CD4-positive, alpha-beta memory T cell (primary cell): ENCODE results near the gene ACVR1B. TPM values are rescaled to one million over a fixed set of nuclear protein-coding genes. Genes with fewer than 3 reads are reported as not detected.

Experiments used
- CTCF ChIA-PET: fragments of 350-600 bp; sonication (Branson Sonifier 250); formaldehyde crosslinking; loops from one replicate; lab custom pipeline; 2021; ENCODE audit warnings: inconsistent platforms; ENCODE audit not compliant: partially characterized antibody; lab: Charles Lee
- POLR2A ChIA-PET: fragments of 350-600 bp; sonication (Branson Sonifier 250); formaldehyde crosslinking; loops from one replicate; lab custom pipeline; 2021; ENCODE audit not compliant: partially characterized antibody; lab: Charles Lee
- DNase-seq, 5 donors: peaks; one replicate each; pipeline versions ENCODE4 v3.0.0 to v3.0.0-alpha.2; 2020 to 2022; ENCODE audit warnings: mixed read lengths in 1 of 5
- H3K27ac ChIP-seq: one replicate; pipeline ENCODE4 v1.7.0; 2013; ENCODE audit warnings: low read depth, low read length
- H3K27me3 ChIP-seq: 2 replicates; pipeline ENCODE4 v1.7.0; 2013; ENCODE audit warnings: mild to moderate bottlenecking, low read length, moderate library complexity; ENCODE audit not compliant: insufficient read depth
- H3K36me3 ChIP-seq: 2 replicates; pipeline ENCODE4 v1.7.0; 2013; ENCODE audit warnings: mild to moderate bottlenecking, low read length, moderate library complexity; ENCODE audit not compliant: insufficient read depth
- H3K4me1 ChIP-seq: 2 replicates; pipeline ENCODE4 v1.7.0; 2013; ENCODE audit warnings: mild to moderate bottlenecking, low read length, moderate library complexity; ENCODE audit not compliant: insufficient read depth
- H3K4me3 ChIP-seq, 2 donors: one replicate each; pipeline ENCODE4 v1.7.0; 2013; ENCODE audit warnings: low read length in 2 of 2, mild to moderate bottlenecking in 1 of 2
- H3K9me3 ChIP-seq, 2 donors: one replicate each; pipeline ENCODE4 v1.7.0; 2013; ENCODE audit warnings: low read length in 2 of 2, control low read depth in 1 of 2; ENCODE audit not compliant: control insufficient read depth in 1 of 2
- H3K27ac Mint-ChIP-seq, 7 donors: one replicate each; pipeline ENCODE4 v1.8.0; 2020 to 2021; ENCODE audit warnings: mixed read lengths in 7 of 7, mild to moderate bottlenecking in 6 of 7, inconsistent platforms in 3 of 7, moderate library complexity in 3 of 7
- H3K27me3 Mint-ChIP-seq, 2 donors: one replicate each; pipeline ENCODE4 v1.8.0; 2020 to 2021; ENCODE audit warnings: mixed read lengths in 2 of 2
- H3K36me3 Mint-ChIP-seq, 2 donors: one replicate each; pipeline ENCODE4 v1.8.0; 2020 to 2021; ENCODE audit warnings: mixed read lengths in 2 of 2, inconsistent platforms in 1 of 2, mild to moderate bottlenecking in 1 of 2
- H3K4me1 Mint-ChIP-seq, 4 donors: one replicate each; pipeline ENCODE4 v1.8.0; 2020 to 2021; ENCODE audit warnings: mixed read lengths in 4 of 4, mild to moderate bottlenecking in 1 of 4
- H3K4me3 Mint-ChIP-seq, 8 donors: one replicate each; pipeline ENCODE4 v1.8.0; 2020 to 2021; ENCODE audit warnings: mixed read lengths in 8 of 8, mild to moderate bottlenecking in 7 of 8, moderate library complexity in 6 of 8, inconsistent platforms in 3 of 8
- H3K9me3 Mint-ChIP-seq, 8 donors: one replicate each; pipeline ENCODE4 v1.8.0; 2020 to 2021; ENCODE audit warnings: mixed read lengths in 8 of 8, mild to moderate bottlenecking in 5 of 8, inconsistent platforms in 3 of 8, moderate library complexity in 1 of 8
- intact Hi-C: fragments of 100-400 bp; cut with micrococcal nuclease; formaldehyde crosslinking; loops from one replicate; pipeline ENCODE4 v1.15.1; 2023
- polyA plus RNA-seq, 2 donors: library from polyadenylated mRNA; unstranded; fragments of 300-500 nt; fragmentation: Illumina TruSeq; gene quantifications; one replicate each; pipeline ENCODE4 v1.2.3, GENCODE V29; 2021
- total RNA-seq, 2 experiments: library from RNA; stranded (reverse); gene quantifications; one replicate each; pipeline ENCODE4 v1.2.3, GENCODE V29; 2021

Gene ACVR1B
- total and polyA plus RNA-seq, 4 experiments from 2014 or later, result 0.42 to 12.6 (median 6.7) TPM

DNA sequence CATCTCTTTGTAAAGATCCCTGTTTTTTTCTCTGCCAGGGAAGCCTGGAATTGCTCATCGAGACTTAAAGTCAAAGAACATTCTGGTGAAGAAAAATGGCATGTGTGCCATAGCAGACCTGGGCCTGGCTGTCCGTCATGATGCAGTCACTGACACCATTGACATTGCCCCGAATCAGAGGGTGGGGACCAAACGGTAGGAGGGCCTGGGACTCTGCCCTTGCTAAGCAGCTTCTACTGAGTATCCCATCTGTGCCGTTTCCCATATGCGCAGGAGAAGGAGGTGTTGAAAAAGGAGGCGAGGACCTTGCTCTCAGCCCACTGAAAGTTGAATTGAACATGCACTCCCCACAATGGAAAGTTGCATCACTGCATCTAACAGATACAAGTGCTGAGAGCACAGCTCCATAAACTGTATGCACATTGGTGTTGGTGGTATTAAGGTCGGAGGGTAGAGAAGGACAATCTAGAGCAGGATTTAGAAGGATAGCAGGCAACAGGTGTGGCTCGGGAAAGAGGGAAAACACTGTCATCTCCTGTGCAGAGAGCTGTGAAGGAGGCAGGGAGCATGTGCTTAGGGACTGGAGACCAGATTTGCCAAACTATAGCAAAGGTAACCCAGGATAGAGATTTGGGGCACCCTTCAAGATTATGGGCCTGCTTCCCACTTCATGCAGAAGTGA lies 33.8 kb downstream of the ACVR1B start:
- intact Hi-C loops, result no loop called here
- no peak overlapping the region for H3K4me3 Mint-ChIP-seq
- no peak for DNase-seq
- no peaks in the 10 kb centered on the region for H3K27me3 Mint-ChIP-seq
- H3K36me3 Mint-ChIP-seq, result peaks cover 27 to 44% of the 10 kb centered on the region in 2 donors
- peaks cover 6 to 8% (median 7%) of the 10 kb centered on the region in 4 donors for H3K4me1 Mint-ChIP-seq
- Histone ChIP-seq H3K9me3 (no peaks in the 10 kb centered on the region), H3K4me1 (peaks cover 5% of the 10 kb centered on the region), H3K4me3 (no peak overlapping the region), H3K36me3 (peaks cover 15% of the 10 kb centered on the region), H3K27ac (no peak overlapping the region), H3K27me3 (no peaks in the 10 kb centered on the region)
- CTCF ChIA-PET, result interaction anchor here (0.7 to 34.6 kb wide), 6 partner anchors 8 to 63 kb away, joined by 3 to 1048 read pairs (median 9); no protein-coding TSS in a partner anchor
- no peaks in the 10 kb centered on the region for H3K9me3 Mint-ChIP-seq
- POLR2A ChIA-PET, result no interaction called here
- H3K27ac Mint-ChIP-seq, result peak overlapping the region in 1 of 7 donors; percentile 10

DNA sequence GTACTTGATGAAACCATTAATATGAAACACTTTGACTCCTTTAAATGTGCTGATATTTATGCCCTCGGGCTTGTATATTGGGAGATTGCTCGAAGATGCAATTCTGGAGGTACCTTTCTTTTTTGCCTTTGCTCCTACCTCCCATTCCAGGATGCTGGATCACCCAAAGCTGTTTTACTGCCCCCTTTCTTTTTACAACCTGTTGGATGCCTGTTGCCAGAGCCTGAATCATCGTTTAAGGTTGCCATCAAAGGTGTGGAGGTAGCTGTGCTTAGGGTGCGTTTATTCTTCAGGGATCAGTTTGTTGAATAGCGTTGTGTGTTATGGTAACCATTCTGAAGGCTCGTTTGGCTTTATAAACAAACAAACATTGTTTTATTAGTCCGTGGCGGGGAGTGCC lies 35.3 kb downstream of the ACVR1B start:
- H3K36me3 ChIP-seq, result peaks cover 14% of the 10 kb centered on the region
- CTCF ChIA-PET, result interaction anchor here (0.7 to 34.6 kb wide), 2 partner anchors 9 to 36 kb away, joined by 3 to 1048 read pairs; no protein-coding TSS in a partner anchor
- POLR2A ChIA-PET, result no interaction called here
- peaks cover 24 to 42% of the 10 kb centered on the region in 2 donors for H3K36me3 Mint-ChIP-seq
- H3K9me3 ChIP-seq, result no peaks in the 10 kb centered on the region
- no peaks in the 10 kb centered on the region for H3K4me1 ChIP-seq
- no peak for DNase-seq
- intact Hi-C loops, result no loop called here
- no peaks in the 10 kb centered on the region for H3K4me1 Mint-ChIP-seq
- H3K9me3 Mint-ChIP-seq, result no peaks in the 10 kb centered on the region
- H3K4me3 Mint-ChIP-seq, result no peak overlapping the region
- H3K27ac ChIP-seq, result no peak overlapping the region
- no peak overlapping the region for H3K4me3 ChIP-seq
- no peaks in the 10 kb centered on the region for H3K27me3 ChIP-seq
- H3K27me3 Mint-ChIP-seq, result no peaks in the 10 kb centered on the region
- no peak overlapping the region for H3K27ac Mint-ChIP-seq

GRCh38 chr12:51992246-51992645 lies 40.7 kb downstream of the ACVR1B start:
- H3K27me3 ChIP-seq, result no peaks in the 10 kb centered on the region
- intact Hi-C loops, result no loop called here
- DNase-seq, result no peak
- Mint-ChIP-seq H3K4me1 (peaks cover 3 to 7% (median 5%) of the 10 kb centered on the region in 4 donors), H3K4me3 (no peak overlapping the region), H3K27me3 (no peaks in the 10 kb centered on the region), H3K27ac (peak overlapping the region in 2 of 7 donors; percentile 30 to 39), H3K36me3 (peaks cover 12 to 20% of the 10 kb centered on the region in 2 donors), H3K9me3 (no peaks in the 10 kb centered on the region)
- no peaks in the 10 kb centered on the region for H3K9me3 ChIP-seq
- no peak overlapping the region for H3K4me3 ChIP-seq
- ChIA-PET CTCF (interaction anchor here (0.6 to 34.6 kb wide), 16 partner anchors 11 to 390 kb away, joined by 3 to 1048 read pairs (median 6); partner anchors contain the start of gene TAMALIN), POLR2A (interaction anchor here (1.5 to 2.2 kb wide), 3 partner anchors 14 to 31 kb away, joined by 11 to 29 read pairs (median 14); partner anchors contain the start of gene TAMALIN)
- H3K4me1 ChIP-seq, result no peaks in the 10 kb centered on the region
- peaks cover 6% of the 10 kb centered on the region for H3K36me3 ChIP-seq
- no peak overlapping the region for H3K27ac ChIP-seq

- intact Hi-C loops, result no loop called here
- Mint-ChIP-seq H3K4me3 (no peak overlapping the region), H3K27ac (no peak overlapping the region), H3K27me3 (no peaks in the 10 kb centered on the region), H3K4me1 (peaks cover 3 to 7% (median 5%) of the 10 kb centered on the region in 4 donors), H3K36me3 (peaks cover 15 to 17% of the 10 kb centered on the region in 2 donors), H3K9me3 (no peaks in the 10 kb centered on the region)
- DNase-seq, result no peak
- H3K27ac ChIP-seq, result no peak overlapping the region
- ChIA-PET CTCF (interaction anchor here (1.7 to 34.6 kb wide), 5 partner anchors 10 to 88 kb away, joined by 12 to 1048 read pairs (median 19); partner anchors contain the start of gene TAMALIN), POLR2A (interaction anchor here (1.1 kb wide), 1 partner anchor 75 kb away, joined by 3 read pairs; the partner anchor contains the start of gene ATG101)
- H3K27me3 ChIP-seq, result no peaks in the 10 kb centered on the region
- peaks cover 6% of the 10 kb centered on the region for H3K36me3 ChIP-seq
- no peaks in the 10 kb centered on the region for H3K9me3 ChIP-seq
- H3K4me1 ChIP-seq, result no peaks in the 10 kb centered on the region
- H3K4me3 ChIP-seq, result no peak overlapping the region
These were observed 43.0 kb downstream of the ACVR1B start for GRCh38 chr12:51994539-51994820.

- no peaks in the 10 kb centered on the region for H3K9me3 ChIP-seq
- Mint-ChIP-seq H3K4me3 (no peak overlapping the region), H3K36me3 (peaks cover 15 to 17% of the 10 kb centered on the region in 2 donors), H3K4me1 (peaks cover 3 to 7% (median 5%) of the 10 kb centered on the region in 4 donors), H3K9me3 (no peaks in the 10 kb centered on the region), H3K27ac (no peak overlapping the region), H3K27me3 (no peaks in the 10 kb centered on the region)
- H3K36me3 ChIP-seq, result peaks cover 6% of the 10 kb centered on the region
- no peaks in the 10 kb centered on the region for H3K4me1 ChIP-seq
- no peak overlapping the region for H3K27ac ChIP-seq
- no peak for DNase-seq
- POLR2A ChIA-PET, result interaction anchor here (1.1 kb wide), 1 partner anchor 75 kb away, joined by 3 read pairs; the partner anchor contains the start of gene ATG101
- no peaks in the 10 kb centered on the region for H3K27me3 ChIP-seq
- no peak overlapping the region for H3K4me3 ChIP-seq
- CTCF ChIA-PET, result interaction anchor here (0.9 to 34.6 kb wide), 6 partner anchors 10 to 88 kb away, joined by 3 to 1048 read pairs (median 8); partner anchors contain the start of gene TAMALIN
- intact Hi-C loops, result no loop called here
These were observed 43.5 kb downstream of the ACVR1B start for GRCh38 chr12:51994959-51995358.

DNA sequence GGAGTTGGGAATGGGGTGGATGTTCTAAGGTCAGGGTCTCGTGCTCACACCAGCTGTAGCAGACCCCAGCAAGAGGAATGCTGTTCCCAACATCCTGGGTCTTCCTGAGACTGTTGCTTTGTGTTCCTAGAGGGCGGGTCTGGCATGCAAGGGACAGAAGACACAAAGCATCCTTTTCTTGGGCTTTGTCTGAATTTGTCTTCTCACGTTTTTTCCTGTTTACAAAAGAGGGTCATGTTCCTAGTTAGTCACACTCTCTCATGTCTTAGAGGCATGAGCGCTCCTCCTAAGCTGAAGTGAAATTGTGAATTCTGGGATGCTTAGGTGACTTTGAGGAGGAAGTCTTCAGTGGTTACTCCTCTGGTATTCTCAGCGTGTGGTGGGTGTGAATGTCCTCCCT lies 45.6 kb downstream of the ACVR1B start:
- no peaks in the 10 kb centered on the region for H3K27me3 ChIP-seq
- peaks cover 6% of the 10 kb centered on the region for H3K36me3 ChIP-seq
- CTCF ChIA-PET, result interaction anchor here (34.6 kb wide), 1 partner anchor 26 kb away, joined by 1048 read pairs; no protein-coding TSS in a partner anchor
- no peaks in the 10 kb centered on the region for H3K9me3 Mint-ChIP-seq
- no peak overlapping the region for H3K4me3 Mint-ChIP-seq
- no peak overlapping the region for H3K27ac ChIP-seq
- POLR2A ChIA-PET, result interaction anchor here (1.8 kb wide), 1 partner anchor 26 kb away, joined by 5 read pairs; no protein-coding TSS in a partner anchor
- peaks cover 3 to 7% (median 5%) of the 10 kb centered on the region in 4 donors for H3K4me1 Mint-ChIP-seq
- H3K4me1 ChIP-seq, result no peaks in the 10 kb centered on the region
- H3K36me3 Mint-ChIP-seq, result peaks cover 12% of the 10 kb centered on the region in 2 donors
- no peaks in the 10 kb centered on the region for H3K9me3 ChIP-seq
- no peak for DNase-seq
- H3K27ac Mint-ChIP-seq, result no peak overlapping the region
- no peak overlapping the region for H3K4me3 ChIP-seq
- intact Hi-C loops, result no loop called here
- no peaks in the 10 kb centered on the region for H3K27me3 Mint-ChIP-seq

DNA sequence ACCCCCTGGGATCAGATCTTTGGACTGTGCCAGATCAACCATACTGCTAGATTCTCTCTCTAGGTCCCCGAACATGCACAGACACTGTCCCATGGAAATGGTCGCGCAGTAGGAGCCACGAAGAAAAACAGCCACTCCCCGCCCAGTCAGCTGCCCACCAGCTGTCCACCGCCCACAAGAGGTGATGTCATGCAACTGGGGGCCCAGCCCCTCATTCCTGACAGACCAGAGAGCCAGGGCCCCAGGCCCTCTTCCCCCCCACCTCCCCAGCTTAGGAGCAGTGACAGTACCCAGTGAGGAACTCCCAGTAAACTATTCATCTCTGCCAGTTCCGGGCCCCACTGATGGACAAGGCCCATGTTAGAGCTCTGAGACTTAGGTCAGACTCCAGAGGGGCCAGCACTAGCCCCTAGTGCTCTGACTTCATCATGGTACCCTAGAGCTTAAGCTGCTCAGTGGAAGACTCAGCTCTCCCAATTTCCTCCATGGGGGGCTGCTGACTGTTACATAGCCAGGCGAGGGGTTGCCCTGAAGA lies 51.6 kb downstream of the ACVR1B start:
- Mint-ChIP-seq H3K27ac (peak overlapping the region in 2 of 7 donors; percentile 42 to 70), H3K27me3 (peaks cover 0 to 2% of the 10 kb centered on the region in 2 donors), H3K9me3 (peaks cover 0 to 3% (median 0%) of the 10 kb centered on the region in 8 donors), H3K4me3 (peak overlapping the region in 1 of 8 donors; percentile 30), H3K4me1 (peaks cover 8 to 24% (median 14%) of the 10 kb centered on the region in 4 donors), H3K36me3 (peaks cover 1 to 7% of the 10 kb centered on the region in 2 donors)
- no peak overlapping the region for H3K27ac ChIP-seq
- no peaks in the 10 kb centered on the region for H3K9me3 ChIP-seq
- no peaks in the 10 kb centered on the region for H3K36me3 ChIP-seq
- DNase-seq, result no peak
- POLR2A ChIA-PET, result interaction anchor here (1.0 to 8.8 kb wide), 4 partner anchors 10 to 67 kb away, joined by 3 to 187 read pairs (median 5); partner anchors contain the start of gene ATG101
- intact Hi-C loops, result no loop called here
- no peak overlapping the region for H3K4me3 ChIP-seq
- H3K27me3 ChIP-seq, result no peaks in the 10 kb centered on the region
- CTCF ChIA-PET, result interaction anchor here (0.8 to 34.6 kb wide), 10 partner anchors 9 to 117 kb away, joined by 3 to 1048 read pairs (median 6); partner anchors contain the start of gene NR4A1
- peaks cover 13% of the 10 kb centered on the region for H3K4me1 ChIP-seq
